Mesenteric fat pad (tissue), 1 donor: ENCODE measurements around the gene RUNDC1. TPM values are rescaled to one million over a fixed set of nuclear protein-coding genes. Genes with fewer than 3 reads are reported as not detected.

Experiments used
- DNase-seq: peaks from one replicate; pipeline ENCODE4 v3.0.0-alpha.2; 2020; ENCODE audit warnings: low spot score
- total RNA-seq: library from RNA; stranded (reverse); fragmentation: NEBNext Ultra II Directional; extraction: Animal tissue kit (Norgen Biotek cat#: 25700); gene quantifications from one replicate; pipeline ENCODE4 v1.2.1, GENCODE V29; 2021
- donor health status: DM: yes; HTN: yes; CAD: no.

RUNDC1 gene
- total RNA-seq, 1 donor from 2014 or later, result 10.6 TPM

DNA sequence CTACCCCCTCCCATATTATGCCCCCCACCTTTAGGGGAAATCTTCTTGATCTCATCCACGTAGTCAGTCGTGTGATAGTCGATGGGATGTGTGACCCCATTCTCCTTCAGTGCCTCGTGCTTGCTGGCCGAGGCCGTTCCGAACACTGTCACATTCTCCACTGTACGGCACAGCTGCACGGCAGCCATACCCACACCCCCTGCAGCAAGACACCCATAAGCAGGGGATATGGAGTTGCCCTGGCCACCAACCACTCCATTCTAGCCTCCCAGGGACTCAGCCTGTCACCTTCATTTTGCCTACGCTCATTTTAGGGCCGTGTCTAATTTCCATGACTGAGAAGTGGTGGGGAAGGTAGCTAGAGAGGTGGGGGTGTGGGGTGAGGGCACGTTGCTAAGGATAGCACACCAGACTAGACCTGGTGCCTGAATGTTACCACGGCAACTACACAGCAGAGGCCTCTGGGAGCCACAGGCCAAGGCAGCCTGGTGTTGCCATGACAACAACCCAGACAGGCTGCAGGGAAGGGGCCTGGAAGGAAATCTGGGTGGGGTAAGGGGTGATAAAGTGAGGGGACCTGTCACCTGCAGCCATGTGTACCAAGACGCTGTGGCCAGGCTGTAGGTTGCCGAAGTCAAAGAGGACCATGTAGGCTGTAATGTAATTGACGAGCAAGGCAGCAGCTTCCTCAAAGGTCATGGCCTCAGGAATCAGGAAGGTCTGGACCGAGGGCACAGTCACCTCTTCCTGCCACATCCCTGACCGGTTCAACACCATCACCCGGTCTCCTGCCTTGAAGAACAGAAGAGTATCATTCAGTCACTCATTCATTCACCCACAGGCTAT is 37.9 kb downstream of the RUNDC1 start:
- no peak for DNase-seq

DNA sequence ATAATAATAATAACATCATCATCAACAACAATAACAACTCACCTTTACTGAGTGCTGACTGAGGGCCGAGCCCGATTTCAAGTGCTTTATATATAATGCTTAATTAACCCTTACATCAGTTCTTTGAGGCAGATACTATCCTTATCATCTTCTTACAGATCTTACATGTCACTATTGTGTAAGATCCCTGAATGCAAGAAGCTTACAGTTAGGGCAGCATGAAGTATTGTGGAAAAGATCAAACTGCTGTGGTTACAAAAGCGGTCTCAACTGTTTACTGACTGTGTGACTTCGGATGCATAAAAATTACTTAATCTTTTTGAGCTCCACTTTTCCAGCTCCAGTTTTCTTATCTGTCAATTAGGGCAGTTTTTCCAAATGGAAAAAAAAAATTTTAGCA is 38.6 kb downstream of the RUNDC1 start:
- no peak for DNase-seq

GRCh38 chr17:43019418-43019817 is 39.1 kb downstream of the RUNDC1 start:
- DNase-seq, result no peak

DNA sequence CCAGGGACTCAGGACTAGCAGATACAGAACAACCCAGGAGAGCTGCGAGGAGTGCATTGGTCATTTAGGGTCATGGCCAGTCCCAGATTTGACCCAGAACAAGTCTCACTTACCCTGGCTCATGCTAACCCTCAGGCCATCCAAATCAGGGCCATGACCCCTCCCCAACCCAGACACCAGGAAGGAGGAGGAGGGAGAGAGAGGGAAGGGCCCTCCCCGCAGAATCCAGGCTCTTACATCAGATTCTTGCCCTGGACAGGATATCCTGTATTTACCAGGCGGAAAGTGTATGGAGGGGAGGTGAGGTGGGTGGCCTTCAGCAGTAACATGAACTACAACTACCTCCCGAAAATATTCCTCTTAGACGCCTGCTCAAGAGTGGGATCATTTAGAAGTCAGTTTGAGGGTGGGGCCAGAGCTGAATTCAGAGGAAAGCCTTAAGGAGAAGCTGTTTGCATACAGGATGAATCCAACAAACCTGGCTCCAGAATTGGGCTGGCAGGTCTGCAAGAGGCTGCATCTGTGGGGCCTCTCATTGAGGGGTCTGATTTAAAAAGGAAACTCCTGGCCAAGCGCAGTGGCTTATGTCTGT is 39.8 kb downstream of the RUNDC1 start:
- DNase-seq, result no peak

GRCh38 chr17:43020789-43021740 is 40.7 kb downstream of the RUNDC1 start:
- DNase-seq, result peak; percentile 92

DNA sequence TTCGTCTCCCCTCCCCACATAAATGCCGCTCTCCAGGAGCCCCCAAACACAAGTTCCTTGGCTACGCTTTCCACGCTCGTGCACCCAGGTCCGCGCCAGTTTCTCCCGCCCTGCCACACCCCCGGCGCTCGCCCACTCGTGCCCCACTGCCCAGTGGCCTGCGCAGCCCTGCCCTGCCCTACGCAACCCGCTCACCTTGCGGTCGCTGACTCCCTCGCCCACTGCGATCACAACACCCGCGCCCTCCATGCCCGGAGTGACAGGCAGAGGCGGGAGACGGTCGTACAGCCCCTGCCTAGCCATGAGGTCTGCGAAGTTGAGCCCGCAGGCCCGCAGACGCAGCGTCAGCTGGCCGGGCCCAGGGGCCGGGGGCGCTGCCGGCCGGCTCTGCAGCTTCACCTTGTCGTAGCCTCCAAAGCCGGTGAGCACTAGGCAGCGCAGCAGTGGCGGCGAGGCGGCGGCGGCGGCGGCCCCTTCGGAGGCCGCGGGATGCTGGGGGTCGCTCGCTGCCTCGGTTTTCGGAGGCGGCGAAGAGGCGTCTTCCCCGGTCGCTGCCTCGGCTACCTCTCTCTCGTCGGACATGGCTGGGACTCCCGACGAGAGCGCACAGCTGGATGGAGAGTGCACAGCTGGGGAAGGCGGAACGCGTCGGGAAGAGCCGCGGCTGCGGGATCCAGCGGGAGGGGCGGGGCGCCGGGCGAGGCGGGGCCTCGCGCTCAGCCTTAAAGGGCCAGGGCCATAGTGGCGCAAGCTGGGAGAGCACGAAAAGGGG is 41.6 kb downstream of the RUNDC1 start, which contains the start of gene VAT1:
Gene VAT1, minus strand, starts transcription at position 645 of the 772 bp plus-strand sequence. Its CDS starts 63 bp downstream, at position 582.
- peak; percentile 94 for DNase-seq

DNA sequence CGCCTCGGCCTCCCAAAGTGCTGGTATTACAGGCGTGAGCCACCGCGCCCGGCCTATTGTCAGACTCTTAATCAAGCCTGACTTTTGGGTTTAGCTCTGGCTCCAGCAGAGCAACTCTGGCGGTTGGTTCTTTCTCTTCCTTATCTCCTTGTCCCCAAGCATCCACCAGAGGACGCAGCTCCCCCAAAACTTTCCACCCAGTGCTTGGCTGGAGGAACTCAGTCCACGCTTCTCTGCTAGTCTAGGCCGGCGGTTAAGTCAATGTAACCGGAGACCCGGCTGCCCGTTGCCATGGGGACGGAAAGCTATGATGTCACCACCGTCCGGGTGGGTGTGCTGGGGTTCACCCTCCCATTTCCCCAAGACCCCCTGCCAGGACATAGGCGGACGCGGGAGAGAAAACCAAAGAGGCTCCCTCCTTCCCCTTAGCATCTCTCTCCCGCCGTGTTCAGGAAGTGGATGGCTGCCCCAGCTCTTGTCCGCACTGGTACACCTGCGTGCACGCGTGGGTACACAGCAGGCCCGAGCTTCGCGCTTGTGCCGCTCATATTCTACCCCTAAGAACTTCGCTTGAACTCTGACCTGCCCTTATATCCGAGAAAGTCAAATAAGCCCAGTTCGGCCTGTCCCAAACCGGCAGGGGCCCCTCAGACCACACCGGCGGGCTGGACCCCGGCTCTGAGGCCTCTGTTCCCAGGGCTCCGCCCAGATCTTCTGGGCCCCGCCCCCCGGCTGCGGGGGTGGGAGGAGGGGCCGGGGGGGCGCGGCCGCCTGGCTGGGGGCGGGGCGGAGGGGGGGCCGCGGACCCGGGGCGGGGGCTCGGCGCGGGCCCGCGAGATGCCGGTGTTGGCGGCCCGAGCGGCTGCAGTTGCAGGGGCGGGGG is 44.3 kb downstream of the RUNDC1 start, which contains the start of gene RND2:
Gene RND2, plus strand, starts transcription at position 825 of the 883 bp plus-strand sequence. CDS start 117 bp downstream, outside the sequence.
- no peak for DNase-seq

DNA sequence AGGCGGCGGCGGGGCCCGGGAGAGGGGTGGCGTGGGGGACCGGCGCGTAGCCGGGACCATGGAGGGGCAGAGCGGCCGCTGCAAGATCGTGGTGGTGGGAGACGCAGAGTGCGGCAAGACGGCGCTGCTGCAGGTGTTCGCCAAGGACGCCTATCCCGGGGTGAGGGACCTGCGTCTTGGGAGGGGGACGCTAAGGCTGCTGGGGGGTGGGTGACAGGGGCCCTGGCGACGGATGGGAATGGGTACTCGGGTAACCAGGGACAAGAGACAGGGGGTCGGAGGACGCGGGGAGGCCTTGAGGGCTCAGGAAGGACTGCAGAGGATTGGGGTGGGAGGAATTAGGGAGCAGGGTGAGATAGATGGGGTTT is 44.9 kb downstream of the RUNDC1 start:
- no peak for DNase-seq

GRCh38 chr17:43025766-43026537 is 45.6 kb downstream of the RUNDC1 start:
- DNase-seq, result no peak

DNA sequence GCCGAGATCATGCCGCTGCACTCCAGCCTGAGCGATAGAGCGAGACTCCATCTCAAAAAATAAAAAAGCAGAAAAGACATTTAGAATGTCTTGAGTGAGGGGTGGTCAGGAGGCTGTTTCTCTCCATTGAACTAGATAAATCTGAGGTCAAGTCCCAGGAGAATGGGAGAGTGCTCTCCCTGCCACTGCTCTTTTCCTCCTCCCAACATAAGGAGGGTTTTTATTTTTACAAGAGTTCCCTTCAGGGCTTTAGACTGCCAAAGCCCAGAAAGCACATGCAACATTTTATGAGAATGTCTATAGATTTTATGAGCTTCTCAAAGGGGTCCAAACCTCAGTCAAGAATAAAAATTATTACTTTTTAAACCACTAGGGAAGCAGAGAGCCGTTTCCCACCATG is 46.2 kb downstream of the RUNDC1 start:
- DNase-seq, result no peak

GRCh38 chr17:43027091-43028032 is 47.0 kb downstream of the RUNDC1 start:
- DNase-seq, result no peak

- no peak for DNase-seq
Observed at GRCh38 chr17:43028221-43028861, 48.0 kb downstream of the RUNDC1 start.

DNA sequence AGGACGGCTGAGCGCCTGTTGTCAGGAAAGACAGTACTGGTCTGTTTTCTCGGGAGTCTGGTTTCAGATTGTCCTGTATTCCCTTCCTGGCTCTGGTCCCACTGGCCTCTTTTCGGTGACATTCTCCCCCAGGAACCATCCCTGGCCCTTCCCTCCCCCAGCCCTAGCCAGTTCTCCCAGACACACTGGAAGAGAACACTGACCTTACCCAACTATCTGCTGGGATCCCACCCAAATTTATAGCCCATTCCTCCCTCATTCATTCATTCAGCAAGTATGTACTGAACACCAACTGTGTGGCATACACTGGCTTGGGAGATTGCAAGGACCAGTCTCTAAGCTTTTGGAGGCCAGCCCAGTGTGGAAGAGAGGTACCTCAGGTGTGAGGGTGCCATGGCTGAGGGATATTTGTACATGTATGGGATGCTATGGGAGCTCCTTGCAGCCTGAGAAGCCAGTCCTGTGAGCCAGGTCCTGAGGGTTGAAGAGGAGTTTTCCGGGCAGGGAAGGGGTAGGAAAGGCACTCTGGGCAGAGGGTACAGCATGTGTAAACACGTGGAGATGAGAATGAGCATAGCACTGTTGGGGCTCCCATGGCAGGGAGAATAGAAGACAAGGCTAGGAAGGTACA is 49.9 kb downstream of the RUNDC1 start:
- no peak for DNase-seq

DNA sequence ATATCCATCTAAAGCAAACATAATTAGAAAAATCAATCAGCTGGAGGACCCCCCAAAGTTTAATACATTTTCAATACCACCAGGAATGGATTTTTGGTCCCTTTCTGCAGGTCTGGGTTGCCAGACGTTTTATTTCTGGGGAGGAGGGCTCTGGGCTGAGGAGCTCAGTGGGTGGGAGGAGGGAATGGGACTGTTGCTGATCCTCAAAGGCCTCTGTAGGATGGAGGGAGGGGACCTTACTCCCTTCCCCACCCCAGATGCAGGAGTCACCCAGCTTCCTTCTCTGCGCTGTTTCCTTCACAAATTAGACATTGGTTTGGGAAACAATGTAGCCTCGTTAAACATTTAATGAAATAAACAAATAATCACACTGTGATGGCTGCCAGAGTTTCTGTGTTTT is 51.3 kb downstream of the RUNDC1 start:
- no peak for DNase-seq

GRCh38 chr17:43033948-43034881 is 53.9 kb downstream of the RUNDC1 start:
- no peak for DNase-seq

DNA sequence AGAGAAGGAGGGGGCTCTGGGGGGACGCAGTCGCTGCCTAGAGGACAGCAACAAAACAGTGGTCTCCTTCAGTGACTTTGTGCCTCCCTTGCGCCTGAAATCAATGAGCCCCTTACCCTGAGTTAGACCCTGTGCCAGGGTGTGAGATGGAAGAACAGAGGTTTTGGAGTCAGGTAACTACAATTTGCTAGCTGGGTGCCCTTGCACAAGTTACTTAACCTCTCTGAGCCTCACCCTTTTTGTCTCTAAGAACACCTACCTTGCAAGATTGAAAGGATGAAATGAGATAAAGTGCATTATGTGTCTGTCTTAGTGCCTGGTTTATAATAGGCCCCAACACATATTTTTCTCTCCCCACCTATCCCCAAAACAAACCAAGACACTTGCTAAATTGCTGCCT is 54.5 kb downstream of the RUNDC1 start:
- no peak for DNase-seq
